ENCODE measurements around the gene HEATR9. TPM values are rescaled to one million over a fixed set of nuclear protein-coding genes. Genes with fewer than 3 reads are reported as not detected.
"Not testable (repeated sequence)": the region's sequence is repeated elsewhere in the genome, so short reads cannot be mapped to it uniquely, and the experiment has no call there.

Gene HEATR9
- polyA plus RNA-seq, 3 donors: not detected

GRCh38 chr17:35898283-35899070 is 29.8 kb upstream of the HEATR9 start:
- peak in 2 of 3 donors; percentile 4 to 60 for DNase-seq
- H3K4me3 Mint-ChIP-seq: no peak overlapping the region
- H3K4me1 Mint-ChIP-seq: peaks cover 42% of the 10 kb centered on the region
- Histone ChIP-seq H3K27ac (ENCODE audit: low read depth in 1 of 2, low read length in 2 of 2) (no peak overlapping the region), H3K4me1 (ENCODE audit: control insufficient read depth in 1 of 2, insufficient read depth in 2 of 2, low read length in 2 of 2) (peaks cover 34 to 41% of the 10 kb centered on the region in 2 donors), H3K9ac (ENCODE audit: insufficient read depth, low read length, poor library complexity, severe bottlenecking) (no peak overlapping the region), H3K4me2 (replicated peaks; ENCODE audit: extremely low read depth, low read length, poor library complexity, severe bottlenecking) (no peak overlapping the region), H3K36me3 (replicated peaks in 1 of 2; ENCODE audit: control insufficient read depth in 1 of 2, insufficient read depth in 2 of 2, low read length in 2 of 2) (no peaks in the 10 kb centered on the region), H3K4me3 (replicated peaks in 1 of 3; ENCODE audit: low read depth in 2 of 3, low read length in 3 of 3) (no peak overlapping the region), H4K20me1 (ENCODE audit: insufficient read depth, low read length) (no peaks in the 10 kb centered on the region), H3K27me3 (ENCODE audit: control insufficient read depth in 2 of 2, insufficient read depth in 2 of 2, low read length in 2 of 2) (no peaks in the 10 kb centered on the region), H3K9me3 (replicated peaks in 1 of 2; ENCODE audit: control insufficient read depth in 1 of 2, insufficient read depth in 1 of 2, low read length in 2 of 2) (no peaks in the 10 kb centered on the region), H3K79me2 (ENCODE audit: insufficient read depth, low read length) (no peaks in the 10 kb centered on the region), H2AFZ (ENCODE audit: insufficient read depth, low read depth, low read length, poor library complexity, severe bottlenecking) (peak overlapping the region; percentile 31)
- H3K36me3 Mint-ChIP-seq: peaks cover 0 to 3% of the 10 kb centered on the region in 2 donors
- peak overlapping the region in 2 of 7 donors; percentile 24 to 54 for H3K27ac Mint-ChIP-seq
- H3K9me3 Mint-ChIP-seq: no peaks in the 10 kb centered on the region
- WGBS (ENCODE audit: insufficient coverage): 6% methylated on average over 2 of the region's 6 CpGs
- intact Hi-C loops (cut with micrococcal nuclease): no loop called here
- H3K27me3 Mint-ChIP-seq (ENCODE audit: low read depth in 3 of 3): peaks cover 0 to 3% (median 2%) of the 10 kb centered on the region in 3 donors
- TF ChIP-seq CTCF (IDR thresholded peaks at IDR 0.05): no peak

- H3K27ac ChIP-seq (ENCODE audit: low read depth in 1 of 2, low read length in 2 of 2); H3K27me3 Mint-ChIP-seq (ENCODE audit: low read depth in 3 of 3): not testable (repeated sequence)
Observed at GRCh38 chr17:35897772-35898171, 29.1 kb upstream of the HEATR9 start.

More at GRCh38 chr17:35897772-35898171, 29.1 kb upstream of the HEATR9 start:
- H3K9me3 ChIP-seq (replicated peaks in 1 of 2; ENCODE audit: control insufficient read depth in 1 of 2, insufficient read depth in 1 of 2, low read length in 2 of 2); H3K9ac ChIP-seq (ENCODE audit: insufficient read depth, low read length, poor library complexity, severe bottlenecking); H3K36me3 Mint-ChIP-seq; H3K4me3 Mint-ChIP-seq; intact Hi-C loops (cut with micrococcal nuclease); H2AFZ ChIP-seq (ENCODE audit: insufficient read depth, low read depth, low read length, poor library complexity, severe bottlenecking); H3K79me2 ChIP-seq (ENCODE audit: insufficient read depth, low read length); H3K9me3 Mint-ChIP-seq; H3K36me3 ChIP-seq (replicated peaks in 1 of 2; ENCODE audit: control insufficient read depth in 1 of 2, insufficient read depth in 2 of 2, low read length in 2 of 2); H4K20me1 ChIP-seq (ENCODE audit: insufficient read depth, low read length); H3K4me3 ChIP-seq (replicated peaks in 1 of 3; ENCODE audit: low read depth in 2 of 3, low read length in 3 of 3); H3K4me2 ChIP-seq (replicated peaks; ENCODE audit: extremely low read depth, low read length, poor library complexity, severe bottlenecking); DNase-seq; H3K27me3 ChIP-seq (ENCODE audit: control insufficient read depth in 2 of 2, insufficient read depth in 2 of 2, low read length in 2 of 2): not testable (repeated sequence)
- Mint-ChIP-seq H3K27ac (peak overlapping the region in 4 of 7 donors; percentile 24 to 60 (median 40)), H3K4me1 (peaks cover 47% of the 10 kb centered on the region)
- no CpG with 5 or more reads among the region's 7 CpGs for WGBS (ENCODE audit: insufficient coverage)
- peaks cover 35 to 45% of the 10 kb centered on the region in 2 donors for H3K4me1 ChIP-seq (ENCODE audit: control insufficient read depth in 1 of 2, insufficient read depth in 2 of 2, low read length in 2 of 2)
